ENCODE results near the gene MEOX2. TPM values are rescaled to one million over a fixed set of nuclear protein-coding genes. Genes with fewer than 3 reads are reported as not detected.

MEOX2 gene
- total RNA-seq, 1 donor from 2014 or later, result not detected

GRCh38 chr7:15675379-15675778, 11.1 kb downstream of the MEOX2 start:
- Mint-ChIP-seq H3K4me3 (ENCODE audit: unreplicated experiment) (no peak overlapping the region), H3K4me1 (ENCODE audit: low read depth, unreplicated experiment) (no peaks in the 10 kb centered on the region), H3K27ac (ENCODE audit: unreplicated experiment) (no peak overlapping the region), H3K9me3 (ENCODE audit: unreplicated experiment) (no peaks in the 10 kb centered on the region), H3K36me3 (ENCODE audit: low read depth, unreplicated experiment) (no peaks in the 10 kb centered on the region), H3K27me3 (ENCODE audit: low read depth, unreplicated experiment) (no peaks in the 10 kb centered on the region)
- H3K9ac ChIP-seq (ENCODE audit: low read length), result no peak overlapping the region
- H3K4me3 ChIP-seq (ENCODE audit: insufficient read depth, low read depth, low read length), result no peak overlapping the region
- no peak for FAIRE-seq
- H3K79me2 ChIP-seq (ENCODE audit: insufficient read depth, low read length), result no peaks in the 10 kb centered on the region
- no peak overlapping the region for H3K27ac ChIP-seq (ENCODE audit: low read depth, low read length)
- no peak overlapping the region for H3K4me2 ChIP-seq (ENCODE audit: low read length)
- no peaks in the 10 kb centered on the region for H3K36me3 ChIP-seq (ENCODE audit: insufficient read depth, low read length)
- no peaks in the 10 kb centered on the region for H3K27me3 ChIP-seq (ENCODE audit: insufficient read depth, low read length)
- H3K4me1 ChIP-seq (ENCODE audit: insufficient read depth, low read length), result no peaks in the 10 kb centered on the region
- no peaks in the 10 kb centered on the region for H4K20me1 ChIP-seq (ENCODE audit: insufficient read depth, low read length)
- no peaks in the 10 kb centered on the region for H3K9me3 ChIP-seq (ENCODE audit: insufficient read depth, low read depth, low read length)
- no peak overlapping the region for H2AFZ ChIP-seq (ENCODE audit: low read depth, low read length)
- DNase-seq (ENCODE audit: low read depth), result no peak
- TF ChIP-seq EZH2 (IDR thresholded peaks at IDR 0.05; ENCODE audit: insufficient read depth, low read length) (no peak), CTCF (IDR thresholded peaks at IDR 0.05; ENCODE audit: insufficient read depth, low read depth, low read length) (no peak)

GRCh38 chr7:15674586-15674985, 11.9 kb downstream of the MEOX2 start:
- H2AFZ ChIP-seq (ENCODE audit: low read depth, low read length), result no peak overlapping the region
- H3K9ac ChIP-seq (ENCODE audit: low read length), result no peak overlapping the region
- no peaks in the 10 kb centered on the region for H3K9me3 ChIP-seq (ENCODE audit: insufficient read depth, low read depth, low read length)
- DNase-seq (ENCODE audit: low read depth) (no peak), FAIRE-seq (no peak)
- no peak overlapping the region for H3K4me2 ChIP-seq (ENCODE audit: low read length)
- H4K20me1 ChIP-seq (ENCODE audit: insufficient read depth, low read length), result no peaks in the 10 kb centered on the region
- H3K4me3 ChIP-seq (ENCODE audit: insufficient read depth, low read depth, low read length), result no peak overlapping the region
- H3K36me3 Mint-ChIP-seq (ENCODE audit: low read depth, unreplicated experiment), result no peaks in the 10 kb centered on the region
- H3K4me3 Mint-ChIP-seq (ENCODE audit: unreplicated experiment), result no peak overlapping the region
- no peak for TF ChIP-seq CTCF (IDR thresholded peaks at IDR 0.05; ENCODE audit: insufficient read depth, low read depth, low read length)
- no peak for TF ChIP-seq EZH2 (IDR thresholded peaks at IDR 0.05; ENCODE audit: insufficient read depth, low read length)
- no peaks in the 10 kb centered on the region for H3K27me3 Mint-ChIP-seq (ENCODE audit: low read depth, unreplicated experiment)
- H3K79me2 ChIP-seq (ENCODE audit: insufficient read depth, low read length), result no peaks in the 10 kb centered on the region
- no peaks in the 10 kb centered on the region for H3K36me3 ChIP-seq (ENCODE audit: insufficient read depth, low read length)
- no peak overlapping the region for H3K27ac ChIP-seq (ENCODE audit: low read depth, low read length)
- no peaks in the 10 kb centered on the region for H3K4me1 ChIP-seq (ENCODE audit: insufficient read depth, low read length)
- no peak overlapping the region for H3K27ac Mint-ChIP-seq (ENCODE audit: unreplicated experiment)
- H3K27me3 ChIP-seq (ENCODE audit: insufficient read depth, low read length), result no peaks in the 10 kb centered on the region
- no peaks in the 10 kb centered on the region for H3K4me1 Mint-ChIP-seq (ENCODE audit: low read depth, unreplicated experiment)
- no peaks in the 10 kb centered on the region for H3K9me3 Mint-ChIP-seq (ENCODE audit: unreplicated experiment)

- Histone ChIP-seq H3K27me3 (ENCODE audit: insufficient read depth, low read length) (no peaks in the 10 kb centered on the region), H3K9ac (ENCODE audit: low read length) (no peak overlapping the region), H3K4me1 (ENCODE audit: insufficient read depth, low read length) (no peaks in the 10 kb centered on the region), H4K20me1 (ENCODE audit: insufficient read depth, low read length) (no peaks in the 10 kb centered on the region), H3K36me3 (ENCODE audit: insufficient read depth, low read length) (no peaks in the 10 kb centered on the region), H3K27ac (ENCODE audit: low read depth, low read length) (no peak overlapping the region), H3K4me2 (ENCODE audit: low read length) (no peak overlapping the region), H3K4me3 (ENCODE audit: insufficient read depth, low read depth, low read length) (no peak overlapping the region), H3K9me3 (ENCODE audit: insufficient read depth, low read depth, low read length) (no peaks in the 10 kb centered on the region), H3K79me2 (ENCODE audit: insufficient read depth, low read length) (no peaks in the 10 kb centered on the region), H2AFZ (ENCODE audit: low read depth, low read length) (no peak overlapping the region)
- no peak for FAIRE-seq
- DNase-seq (ENCODE audit: low read depth), result no peak
- H3K9me3 Mint-ChIP-seq (ENCODE audit: unreplicated experiment), result no peaks in the 10 kb centered on the region
- TF ChIP-seq EZH2 (IDR thresholded peaks at IDR 0.05; ENCODE audit: insufficient read depth, low read length) (no peak), CTCF (IDR thresholded peaks at IDR 0.05; ENCODE audit: insufficient read depth, low read depth, low read length) (no peak)
- no peaks in the 10 kb centered on the region for H3K27me3 Mint-ChIP-seq (ENCODE audit: low read depth, unreplicated experiment)
- H3K36me3 Mint-ChIP-seq (ENCODE audit: low read depth, unreplicated experiment), result no peaks in the 10 kb centered on the region
- no peak overlapping the region for H3K27ac Mint-ChIP-seq (ENCODE audit: unreplicated experiment)
- H3K4me1 Mint-ChIP-seq (ENCODE audit: low read depth, unreplicated experiment), result no peaks in the 10 kb centered on the region
- H3K4me3 Mint-ChIP-seq (ENCODE audit: unreplicated experiment), result no peak overlapping the region
Measured at GRCh38 chr7:15669443-15670090, 16.9 kb downstream of the MEOX2 start.

Data from astrocyte (in vitro differentiated cells and primary cell).